Neural cell (in vitro differentiated cells): ENCODE data around the gene FGL2.

Experiments used
- EP300 ChIP-seq: fragments of 450-650 bp; conservative IDR thresholded peaks from 2 replicates; pipeline ENCODE4 v1.6.1; 2014; ENCODE audit warnings: antibody characterized with exemption, mild to moderate bottlenecking, moderate library complexity; ENCODE audit not compliant: poor library complexity, severe bottlenecking
- EZH2 ChIP-seq: fragments of 200-600, 300-800 bp; shearing (Covaris generic), sonication (generic); IDR thresholded peaks from 2 replicates; pipeline ENCODE4 v1.6.1; 2014; ENCODE audit warnings: antibody characterized with exemption, low read length, borderline replicate concordance, mild to moderate bottlenecking; ENCODE audit not compliant: insufficient read depth, poor library complexity, severe bottlenecking
- MXI1 ChIP-seq: fragments of 450-650 bp; conservative IDR thresholded peaks from 2 replicates; pipeline ENCODE4 v1.6.1; 2014; ENCODE audit warnings: antibody characterized with exemption, mild to moderate bottlenecking; ENCODE audit not compliant: poor library complexity, severe bottlenecking
- POLR2AphosphoS5 ChIP-seq: IDR thresholded peaks from 2 replicates; pipeline ENCODE4 v1.6.1; 2012
- RAD21 ChIP-seq: fragments of 450-650 bp; conservative IDR thresholded peaks from 2 replicates; pipeline ENCODE4 v1.6.1; 2014; ENCODE audit warnings: antibody characterized with exemption, mild to moderate bottlenecking, moderate library complexity
- TAF1 ChIP-seq: IDR thresholded peaks from 2 replicates; pipeline ENCODE4 v1.6.1; 2012; ENCODE audit warnings: low read depth
- TF ChIP-seq, protein P1 (sequence below): fragments of 450-650 bp; IDR thresholded peaks from 2 replicates; pipeline ENCODE4 v1.5.1; 2014; ENCODE audit warnings: antibody characterized with exemption, mild to moderate bottlenecking, moderate library complexity; ENCODE audit not compliant: poor library complexity, severe bottlenecking
- TF ChIP-seq, protein P2 (sequence below): IDR thresholded peaks from 2 replicates; pipeline ENCODE4 v1.6.1; 2012; ENCODE audit warnings: borderline replicate concordance

DNA sequence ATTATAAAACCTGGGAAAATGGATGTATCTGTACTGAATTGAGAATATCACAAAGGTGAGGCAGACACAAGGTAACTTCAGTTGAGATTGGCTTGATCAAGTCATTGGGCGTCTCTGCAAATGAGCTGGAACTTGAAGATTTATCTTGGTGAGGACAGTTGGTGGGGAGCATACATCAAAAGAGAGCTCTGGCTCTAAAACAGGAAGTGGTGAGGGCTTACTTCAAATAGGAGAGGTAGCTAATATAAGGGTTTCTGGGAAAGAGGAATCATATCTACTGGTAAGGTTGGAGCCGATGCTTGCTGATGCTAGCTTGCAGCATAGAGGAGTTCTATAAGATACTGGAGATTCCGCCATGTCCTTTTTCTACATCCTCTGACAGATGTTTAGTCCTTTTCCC lies 39.9 kb upstream of the FGL2 start:
- TF ChIP-seq MXI1 (no peak), EP300 (no peak), POLR2AphosphoS5 (no peak), EZH2 (no peak), TAF1 (no peak), RAD21 (no peak)
- TF ChIP-seq, protein P1, sequence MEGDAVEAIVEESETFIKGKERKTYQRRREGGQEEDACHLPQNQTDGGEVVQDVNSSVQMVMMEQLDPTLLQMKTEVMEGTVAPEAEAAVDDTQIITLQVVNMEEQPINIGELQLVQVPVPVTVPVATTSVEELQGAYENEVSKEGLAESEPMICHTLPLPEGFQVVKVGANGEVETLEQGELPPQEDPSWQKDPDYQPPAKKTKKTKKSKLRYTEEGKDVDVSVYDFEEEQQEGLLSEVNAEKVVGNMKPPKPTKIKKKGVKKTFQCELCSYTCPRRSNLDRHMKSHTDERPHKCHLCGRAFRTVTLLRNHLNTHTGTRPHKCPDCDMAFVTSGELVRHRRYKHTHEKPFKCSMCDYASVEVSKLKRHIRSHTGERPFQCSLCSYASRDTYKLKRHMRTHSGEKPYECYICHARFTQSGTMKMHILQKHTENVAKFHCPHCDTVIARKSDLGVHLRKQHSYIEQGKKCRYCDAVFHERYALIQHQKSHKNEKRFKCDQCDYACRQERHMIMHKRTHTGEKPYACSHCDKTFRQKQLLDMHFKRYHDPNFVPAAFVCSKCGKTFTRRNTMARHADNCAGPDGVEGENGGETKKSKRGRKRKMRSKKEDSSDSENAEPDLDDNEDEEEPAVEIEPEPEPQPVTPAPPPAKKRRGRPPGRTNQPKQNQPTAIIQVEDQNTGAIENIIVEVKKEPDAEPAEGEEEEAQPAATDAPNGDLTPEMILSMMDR = no peak
- TF ChIP-seq, protein P2, sequence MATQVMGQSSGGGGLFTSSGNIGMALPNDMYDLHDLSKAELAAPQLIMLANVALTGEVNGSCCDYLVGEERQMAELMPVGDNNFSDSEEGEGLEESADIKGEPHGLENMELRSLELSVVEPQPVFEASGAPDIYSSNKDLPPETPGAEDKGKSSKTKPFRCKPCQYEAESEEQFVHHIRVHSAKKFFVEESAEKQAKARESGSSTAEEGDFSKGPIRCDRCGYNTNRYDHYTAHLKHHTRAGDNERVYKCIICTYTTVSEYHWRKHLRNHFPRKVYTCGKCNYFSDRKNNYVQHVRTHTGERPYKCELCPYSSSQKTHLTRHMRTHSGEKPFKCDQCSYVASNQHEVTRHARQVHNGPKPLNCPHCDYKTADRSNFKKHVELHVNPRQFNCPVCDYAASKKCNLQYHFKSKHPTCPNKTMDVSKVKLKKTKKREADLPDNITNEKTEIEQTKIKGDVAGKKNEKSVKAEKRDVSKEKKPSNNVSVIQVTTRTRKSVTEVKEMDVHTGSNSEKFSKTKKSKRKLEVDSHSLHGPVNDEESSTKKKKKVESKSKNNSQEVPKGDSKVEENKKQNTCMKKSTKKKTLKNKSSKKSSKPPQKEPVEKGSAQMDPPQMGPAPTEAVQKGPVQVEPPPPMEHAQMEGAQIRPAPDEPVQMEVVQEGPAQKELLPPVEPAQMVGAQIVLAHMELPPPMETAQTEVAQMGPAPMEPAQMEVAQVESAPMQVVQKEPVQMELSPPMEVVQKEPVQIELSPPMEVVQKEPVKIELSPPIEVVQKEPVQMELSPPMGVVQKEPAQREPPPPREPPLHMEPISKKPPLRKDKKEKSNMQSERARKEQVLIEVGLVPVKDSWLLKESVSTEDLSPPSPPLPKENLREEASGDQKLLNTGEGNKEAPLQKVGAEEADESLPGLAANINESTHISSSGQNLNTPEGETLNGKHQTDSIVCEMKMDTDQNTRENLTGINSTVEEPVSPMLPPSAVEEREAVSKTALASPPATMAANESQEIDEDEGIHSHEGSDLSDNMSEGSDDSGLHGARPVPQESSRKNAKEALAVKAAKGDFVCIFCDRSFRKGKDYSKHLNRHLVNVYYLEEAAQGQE = no peak
